IgD-negative memory B cell (primary cell): ENCODE measurements around the gene CDR2. TPM values are rescaled to one million over a fixed set of nuclear protein-coding genes. Genes with fewer than 3 reads are reported as not detected.
A peak's percentile ranks its signal among the peaks of the same experiment; 100 is the strongest.
"Not testable (repeated sequence)": the region's sequence is repeated elsewhere in the genome, so short reads cannot be mapped to it uniquely, and the experiment has no call there.

Experiments
- H3K27ac Mint-ChIP-seq, 3 donors: one replicate each; pipeline ENCODE4 v1.8.0; 2020 to 2022; ENCODE audit warnings: mild to moderate bottlenecking in 3 of 3, mixed read lengths in 3 of 3, moderate library complexity in 1 of 3
- H3K27me3 Mint-ChIP-seq: one replicate; pipeline ENCODE4 v1.8.0; 2021; ENCODE audit warnings: mixed read lengths
- H3K36me3 Mint-ChIP-seq: one replicate; pipeline ENCODE4 v1.8.0; 2020; ENCODE audit warnings: mild to moderate bottlenecking, mixed read lengths
- H3K4me1 Mint-ChIP-seq, 3 donors: one replicate each; pipeline ENCODE4 v1.8.0; 2020 to 2022; ENCODE audit warnings: mixed read lengths in 3 of 3, mild to moderate bottlenecking in 1 of 3
- H3K4me3 Mint-ChIP-seq, 4 donors: one replicate each; pipeline ENCODE4 v1.8.0; 2020 to 2022; ENCODE audit warnings: mild to moderate bottlenecking in 4 of 4, mixed read lengths in 4 of 4, moderate library complexity in 3 of 4
- H3K9me3 Mint-ChIP-seq, 3 donors: one replicate each; pipeline ENCODE4 v1.8.0; 2020 to 2021; ENCODE audit warnings: mixed read lengths in 3 of 3, mild to moderate bottlenecking in 1 of 3
- polyA plus RNA-seq: library from polyadenylated mRNA; unstranded; fragments of 300-500 nt; fragmentation: Illumina TruSeq; gene quantifications from one replicate; pipeline ENCODE4 v1.2.3, GENCODE V29; 2021

The CDR2 gene
- polyA plus RNA-seq, 1 donor from 2014 or later: 16.2 TPM

- not testable (repeated sequence) for H3K4me3 Mint-ChIP-seq, H3K9me3 Mint-ChIP-seq, H3K36me3 Mint-ChIP-seq, H3K27ac Mint-ChIP-seq, H3K27me3 Mint-ChIP-seq
- H3K4me1 Mint-ChIP-seq: peaks cover 11 to 18% (median 16%) of the 10 kb centered on the region in 3 donors
These were observed 6.1 kb downstream of the CDR2 start for GRCh38 chr16:22368200-22368826.

GRCh38 chr16:22366889-22367288 is 7.5 kb downstream of the CDR2 start:
- Mint-ChIP-seq H3K4me3 (no peak overlapping the region), H3K27ac (no peak overlapping the region)

GRCh38 chr16:22366371-22366770 is 8.0 kb downstream of the CDR2 start:
- Mint-ChIP-seq H3K27ac (no peak overlapping the region), H3K9me3 (no peaks in the 10 kb centered on the region), H3K4me3 (no peak overlapping the region), H3K27me3 (no peaks in the 10 kb centered on the region), H3K4me1 (peaks cover 5 to 7% (median 5%) of the 10 kb centered on the region in 3 donors), H3K36me3 (no peaks in the 10 kb centered on the region)

More at GRCh38 chr16:22366889-22367288, 7.5 kb downstream of the CDR2 start:
- H3K27me3 Mint-ChIP-seq: no peaks in the 10 kb centered on the region
- H3K4me1 Mint-ChIP-seq: peaks cover 5 to 7% (median 5%) of the 10 kb centered on the region in 3 donors
- H3K9me3 Mint-ChIP-seq: no peaks in the 10 kb centered on the region
- H3K36me3 Mint-ChIP-seq: no peaks in the 10 kb centered on the region

GRCh38 chr16:22364241-22364640 is 10.2 kb downstream of the CDR2 start:
- Mint-ChIP-seq H3K27ac (no peak overlapping the region), H3K9me3 (no peaks in the 10 kb centered on the region), H3K27me3 (no peaks in the 10 kb centered on the region), H3K4me3 (no peak overlapping the region), H3K36me3 (peaks cover 2% of the 10 kb centered on the region), H3K4me1 (peaks cover 4 to 12% (median 7%) of the 10 kb centered on the region in 3 donors)

- Mint-ChIP-seq H3K9me3 (no peaks in the 10 kb centered on the region), H3K27ac (no peak overlapping the region), H3K4me1 (peaks cover 12 to 20% (median 20%) of the 10 kb centered on the region in 3 donors), H3K4me3 (no peak overlapping the region), H3K36me3 (peaks cover 3% of the 10 kb centered on the region), H3K27me3 (no peaks in the 10 kb centered on the region)
These were observed 13.3 kb downstream of the CDR2 start for GRCh38 chr16:22360963-22361659.

- Mint-ChIP-seq H3K36me3 (peaks cover 6% of the 10 kb centered on the region), H3K27ac (no peak overlapping the region), H3K27me3 (no peaks in the 10 kb centered on the region), H3K4me1 (peaks cover 22 to 27% (median 26%) of the 10 kb centered on the region in 3 donors), H3K4me3 (peak overlapping the region in 1 of 4 donors; percentile 52), H3K9me3 (no peaks in the 10 kb centered on the region)
These were observed 14.7 kb downstream of the CDR2 start for GRCh38 chr16:22359679-22360078.

GRCh38 chr16:22358000-22358399 is 16.4 kb downstream of the CDR2 start:
- Mint-ChIP-seq H3K9me3 (no peaks in the 10 kb centered on the region), H3K27me3 (no peaks in the 10 kb centered on the region), H3K4me1 (peaks cover 26 to 39% (median 29%) of the 10 kb centered on the region in 3 donors), H3K36me3 (peaks cover 6% of the 10 kb centered on the region), H3K4me3 (peak overlapping the region in 2 of 4 donors; percentile 19 to 71), H3K27ac (peak overlapping the region; percentile 51 to 94 (median 76))

GRCh38 chr16:22357635-22357971 is 16.8 kb downstream of the CDR2 start:
- no peaks in the 10 kb centered on the region for H3K9me3 Mint-ChIP-seq
- peaks cover 6% of the 10 kb centered on the region for H3K36me3 Mint-ChIP-seq
- peaks cover 26 to 39% (median 29%) of the 10 kb centered on the region in 3 donors for H3K4me1 Mint-ChIP-seq
- H3K27me3 Mint-ChIP-seq: no peaks in the 10 kb centered on the region
- H3K4me3 Mint-ChIP-seq: peak overlapping the region in 3 of 4 donors; percentile 47 to 86 (median 71)
- peak overlapping the region; percentile 51 to 94 (median 76) for H3K27ac Mint-ChIP-seq

GRCh38 chr16:22356930-22357634 is 17.3 kb downstream of the CDR2 start:
- Mint-ChIP-seq H3K9me3 (no peaks in the 10 kb centered on the region), H3K27ac (peak overlapping the region; percentile 51 to 94 (median 76)), H3K4me1 (peaks cover 26 to 39% (median 29%) of the 10 kb centered on the region in 3 donors), H3K36me3 (peaks cover 7% of the 10 kb centered on the region), H3K4me3 (peak overlapping the region in 3 of 4 donors; percentile 47 to 86 (median 71)), H3K27me3 (no peaks in the 10 kb centered on the region)

GRCh38 chr16:22355487-22355908 is 18.9 kb downstream of the CDR2 start:
- peak overlapping the region in 1 of 3 donors; percentile 48 for H3K27ac Mint-ChIP-seq
- peak overlapping the region in 1 of 4 donors; percentile 49 for H3K4me3 Mint-ChIP-seq
- H3K4me1 Mint-ChIP-seq: peaks cover 24 to 39% (median 29%) of the 10 kb centered on the region in 3 donors
- peaks cover 13% of the 10 kb centered on the region for H3K36me3 Mint-ChIP-seq
- no peaks in the 10 kb centered on the region for H3K27me3 Mint-ChIP-seq
- no peaks in the 10 kb centered on the region for H3K9me3 Mint-ChIP-seq

GRCh38 chr16:22353933-22354541 is 20.4 kb downstream of the CDR2 start:
- Mint-ChIP-seq H3K4me3 (no peak overlapping the region), H3K27me3 (no peaks in the 10 kb centered on the region), H3K4me1 (peaks cover 23 to 32% (median 27%) of the 10 kb centered on the region in 3 donors), H3K9me3 (no peaks in the 10 kb centered on the region), H3K36me3 (peaks cover 16% of the 10 kb centered on the region), H3K27ac (no peak overlapping the region)

GRCh38 chr16:22353191-22353919 is 21.1 kb downstream of the CDR2 start:
- Mint-ChIP-seq H3K27ac (no peak overlapping the region), H3K4me1 (peaks cover 22 to 30% (median 27%) of the 10 kb centered on the region in 3 donors), H3K9me3 (no peaks in the 10 kb centered on the region)

GRCh38 chr16:22352723-22353122 is 21.7 kb downstream of the CDR2 start:
- Mint-ChIP-seq H3K4me1 (peaks cover 16 to 24% (median 21%) of the 10 kb centered on the region in 3 donors), H3K36me3 (peaks cover 16% of the 10 kb centered on the region), H3K27me3 (no peaks in the 10 kb centered on the region), H3K9me3 (no peaks in the 10 kb centered on the region), H3K27ac (no peak overlapping the region), H3K4me3 (no peak overlapping the region)

More at GRCh38 chr16:22353191-22353919, 21.1 kb downstream of the CDR2 start:
- peaks cover 16% of the 10 kb centered on the region for H3K36me3 Mint-ChIP-seq
- peak overlapping the region in 1 of 4 donors; percentile 24 for H3K4me3 Mint-ChIP-seq
- no peaks in the 10 kb centered on the region for H3K27me3 Mint-ChIP-seq

GRCh38 chr16:22352140-22352539 is 22.3 kb downstream of the CDR2 start:
- Mint-ChIP-seq H3K4me1 (peaks cover 10 to 19% (median 17%) of the 10 kb centered on the region in 3 donors), H3K27ac (no peak overlapping the region), H3K4me3 (no peak overlapping the region), H3K27me3 (no peaks in the 10 kb centered on the region), H3K9me3 (no peaks in the 10 kb centered on the region), H3K36me3 (peaks cover 17% of the 10 kb centered on the region)
